ENCODE measurements around the gene MSI2. TPM values are rescaled to one million over a fixed set of nuclear protein-coding genes. Genes with fewer than 3 reads are reported as not detected.
A peak's percentile ranks its signal among the peaks of the same experiment; 100 is the strongest.

Gene MSI2
- total and polyA plus RNA-seq, 2 donors (not counting 1 experiment from before 2014, with no cell fraction given), result 16.1 to 196 TPM

GRCh38 chr17:57724026-57724728, 467.9 kb downstream of the MSI2 start:
- no peaks in the 10 kb centered on the region for H4K20me1 ChIP-seq (ENCODE audit: control insufficient read depth, insufficient read depth, low read length, poor library complexity, severe bottlenecking)
- peaks cover 0 to 18% (median 7%) of the 10 kb centered on the region in 4 experiments for H3K27me3 ChIP-seq (replicated peaks in 1 of 4; ENCODE audit: control extremely low read depth in 1 of 4, control insufficient read depth in 3 of 4, insufficient read depth in 4 of 4, low read length in 3 of 4)
- 38% methylated on average over 14 of the region's 14 CpGs for WGBS (ENCODE audit: insufficient coverage)
- H3K9me3 ChIP-seq (ENCODE audit: control extremely low read depth in 1 of 3, control insufficient read depth in 2 of 3, insufficient read depth in 1 of 3, low read length in 2 of 3), result no peaks in the 10 kb centered on the region
- no peak for DNase-seq
- Mint-ChIP-seq H3K4me1 (peaks cover 33% of the 10 kb centered on the region), H3K27ac (no peak overlapping the region), H3K27me3 (peaks cover 13% of the 10 kb centered on the region), H3K4me3 (peak overlapping the region; percentile 50), H3K9me3 (ENCODE audit: insufficient read depth) (no peaks in the 10 kb centered on the region)
- H3K9ac ChIP-seq (ENCODE audit: low read length), result no peak overlapping the region
- H3K4me1 ChIP-seq (ENCODE audit: control insufficient read depth in 2 of 2, insufficient read depth in 2 of 2, low read length in 2 of 2), result peaks cover 26 to 35% of the 10 kb centered on the region in 2 donors
- ChIA-PET POLR2A (interaction anchor here (0.7 kb wide), 1 partner anchor 204 kb away, joined by 3 read pairs; no protein-coding TSS in a partner anchor), CTCF (interaction anchor here (0.9 to 1.0 kb wide), 2 partner anchors 23 to 481 kb away, joined by 3 to 5 read pairs; no protein-coding TSS in a partner anchor)
- H3K79me2 ChIP-seq (ENCODE audit: control insufficient read depth, insufficient read depth, low read length), result no peaks in the 10 kb centered on the region
- H3K27ac ChIP-seq (ENCODE audit: low read length in 2 of 2), result no peak overlapping the region
- H3K36me3 ChIP-seq (replicated peaks in 1 of 2; ENCODE audit: control extremely low read depth in 1 of 2, control insufficient read depth in 1 of 2, extremely low read depth in 1 of 2, insufficient read depth in 2 of 2, low read length in 1 of 2), result no peaks in the 10 kb centered on the region
- no peak overlapping the region for H3K4me3 ChIP-seq (ENCODE audit: control extremely low read depth in 1 of 5, extremely low read depth in 1 of 5, insufficient read depth in 1 of 5, low read depth in 2 of 5, low read length in 4 of 5)
- ATAC-seq (ENCODE audit: low read depth), result peak; percentile 33
- peak overlapping the region; percentile 57 for H3K4me2 ChIP-seq (replicated peaks; ENCODE audit: low read depth, low read length, poor library complexity, severe bottlenecking)
- no peak for TF ChIP-seq EZH2 (IDR thresholded peaks at IDR 0.05; ENCODE audit: borderline replicate concordance, insufficient read depth, low read depth, low read length, poor library complexity, severe bottlenecking)
- TF ChIP-seq, protein P1, sequence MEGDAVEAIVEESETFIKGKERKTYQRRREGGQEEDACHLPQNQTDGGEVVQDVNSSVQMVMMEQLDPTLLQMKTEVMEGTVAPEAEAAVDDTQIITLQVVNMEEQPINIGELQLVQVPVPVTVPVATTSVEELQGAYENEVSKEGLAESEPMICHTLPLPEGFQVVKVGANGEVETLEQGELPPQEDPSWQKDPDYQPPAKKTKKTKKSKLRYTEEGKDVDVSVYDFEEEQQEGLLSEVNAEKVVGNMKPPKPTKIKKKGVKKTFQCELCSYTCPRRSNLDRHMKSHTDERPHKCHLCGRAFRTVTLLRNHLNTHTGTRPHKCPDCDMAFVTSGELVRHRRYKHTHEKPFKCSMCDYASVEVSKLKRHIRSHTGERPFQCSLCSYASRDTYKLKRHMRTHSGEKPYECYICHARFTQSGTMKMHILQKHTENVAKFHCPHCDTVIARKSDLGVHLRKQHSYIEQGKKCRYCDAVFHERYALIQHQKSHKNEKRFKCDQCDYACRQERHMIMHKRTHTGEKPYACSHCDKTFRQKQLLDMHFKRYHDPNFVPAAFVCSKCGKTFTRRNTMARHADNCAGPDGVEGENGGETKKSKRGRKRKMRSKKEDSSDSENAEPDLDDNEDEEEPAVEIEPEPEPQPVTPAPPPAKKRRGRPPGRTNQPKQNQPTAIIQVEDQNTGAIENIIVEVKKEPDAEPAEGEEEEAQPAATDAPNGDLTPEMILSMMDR (IDR thresholded peaks at IDR 0.05), result no peak
- intact Hi-C loops (cut with micrococcal nuclease), result no loop called here
- peak overlapping the region; percentile 47 for H2AFZ ChIP-seq (ENCODE audit: insufficient read depth, low read depth, low read length, poor library complexity, severe bottlenecking)

DNA sequence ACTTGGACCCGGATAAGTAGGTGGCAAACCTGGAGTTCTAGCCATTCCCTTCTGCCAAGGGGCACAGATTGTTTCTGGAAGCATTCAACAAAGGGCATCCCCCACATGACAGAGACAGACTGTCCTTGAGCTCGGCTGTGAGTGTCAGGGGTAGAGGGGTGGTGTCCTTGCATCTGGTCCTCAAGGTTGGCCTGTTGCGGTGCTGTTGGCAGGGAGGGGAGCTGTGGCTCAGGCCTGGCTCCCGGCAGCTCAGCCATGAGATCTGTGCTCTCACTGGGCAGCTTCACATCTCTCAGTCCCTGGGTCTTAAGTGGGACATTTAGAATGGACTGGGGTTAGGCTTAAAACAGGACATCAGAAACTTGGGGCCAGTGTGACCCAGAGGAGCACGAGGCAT, 468.4 kb downstream of the MSI2 start:
- CTCF ChIA-PET, result interaction anchor here (0.9 to 1.0 kb wide), 2 partner anchors 23 to 482 kb away, joined by 3 to 5 read pairs; no protein-coding TSS in a partner anchor
- Mint-ChIP-seq H3K27me3 (peaks cover 13% of the 10 kb centered on the region), H3K27ac (no peak overlapping the region), H3K4me3 (peak overlapping the region; percentile 50), H3K4me1 (peaks cover 36% of the 10 kb centered on the region), H3K9me3 (ENCODE audit: insufficient read depth) (no peaks in the 10 kb centered on the region)
- Histone ChIP-seq H3K4me1 (ENCODE audit: control insufficient read depth in 2 of 2, insufficient read depth in 2 of 2, low read length in 2 of 2) (peaks cover 26 to 38% of the 10 kb centered on the region in 2 donors), H3K27ac (ENCODE audit: low read length in 2 of 2) (no peak overlapping the region), H4K20me1 (ENCODE audit: control insufficient read depth, insufficient read depth, low read length, poor library complexity, severe bottlenecking) (no peaks in the 10 kb centered on the region), H3K9ac (ENCODE audit: low read length) (no peak overlapping the region), H3K9me3 (ENCODE audit: control extremely low read depth in 1 of 3, control insufficient read depth in 2 of 3, insufficient read depth in 1 of 3, low read length in 2 of 3) (no peaks in the 10 kb centered on the region), H3K4me2 (replicated peaks; ENCODE audit: low read depth, low read length, poor library complexity, severe bottlenecking) (no peak overlapping the region), H2AFZ (ENCODE audit: insufficient read depth, low read depth, low read length, poor library complexity, severe bottlenecking) (no peak overlapping the region), H3K79me2 (ENCODE audit: control insufficient read depth, insufficient read depth, low read length) (no peaks in the 10 kb centered on the region), H3K36me3 (replicated peaks in 1 of 2; ENCODE audit: control extremely low read depth in 1 of 2, control insufficient read depth in 1 of 2, extremely low read depth in 1 of 2, insufficient read depth in 2 of 2, low read length in 1 of 2) (no peaks in the 10 kb centered on the region), H3K27me3 (replicated peaks in 1 of 4; ENCODE audit: control extremely low read depth in 1 of 4, control insufficient read depth in 3 of 4, insufficient read depth in 4 of 4, low read length in 3 of 4) (peaks cover 0 to 18% (median 7%) of the 10 kb centered on the region in 4 experiments), H3K4me3 (ENCODE audit: control extremely low read depth in 1 of 5, extremely low read depth in 1 of 5, insufficient read depth in 1 of 5, low read depth in 2 of 5, low read length in 4 of 5) (no peak overlapping the region)
- POLR2A ChIA-PET, result no interaction called here
- no peak for TF ChIP-seq EZH2 (IDR thresholded peaks at IDR 0.05; ENCODE audit: borderline replicate concordance, insufficient read depth, low read depth, low read length, poor library complexity, severe bottlenecking)
- TF ChIP-seq, protein P1 (IDR thresholded peaks at IDR 0.05), result no peak
- ATAC-seq (ENCODE audit: low read depth), result no peak
- no peak for DNase-seq
- intact Hi-C loops (cut with micrococcal nuclease), result no loop called here
- 94% methylated on average over 5 of the region's 5 CpGs for WGBS (ENCODE audit: insufficient coverage)

Measured in B cell (primary cell).